Activated B cell treated with CpG ODN at 0.5 μM for 24 hours (primary cell): Measurements from ENCODE around the gene CATSPER2. TPM values are rescaled to one million over a fixed set of nuclear protein-coding genes. Genes with fewer than 3 reads are reported as not detected.
"Not testable (repeated sequence)": the region's sequence is repeated elsewhere in the genome, so short reads cannot be mapped to it uniquely, and the experiment has no call there.

Source experiments
- ATAC-seq: fragments of 200-7000 bp; cut with Tn5 transposase; one replicate; pipeline ENCODE4 v1.10.0; 2021; ENCODE audit warnings: low read depth, mild to moderate bottlenecking, moderate library complexity
- CTCF ChIA-PET: fragments of 350-600 bp; sonication (Branson Sonifier 250); formaldehyde crosslinking; loops from one replicate; lab custom pipeline; 2021; ENCODE audit warnings: antibody characterized with exemption; lab: Charles Lee
- POLR2A ChIA-PET: fragments of 350-600 bp; sonication (Branson Sonifier 250); formaldehyde crosslinking; loops from one replicate; lab custom pipeline; 2021; ENCODE audit warnings: antibody characterized with exemption; lab: Charles Lee
- DNase-seq: peaks from one replicate; pipeline ENCODE4 v3.0.0; 2022
- H3K27ac Mint-ChIP-seq: one replicate; pipeline ENCODE4 v1.8.0; 2020; ENCODE audit warnings: mixed read lengths
- H3K27me3 Mint-ChIP-seq: one replicate; pipeline ENCODE4 v1.8.0; 2021; ENCODE audit warnings: mixed read lengths
- H3K36me3 Mint-ChIP-seq: one replicate; pipeline ENCODE4 v1.8.0; 2021; ENCODE audit warnings: low read depth, mixed read lengths
- H3K4me1 Mint-ChIP-seq: one replicate; pipeline ENCODE4 v1.8.0; 2021; ENCODE audit warnings: mixed read lengths
- H3K4me3 Mint-ChIP-seq: one replicate; pipeline ENCODE4 v1.8.0; 2020; ENCODE audit warnings: mild to moderate bottlenecking, mixed read lengths
- H3K9me3 Mint-ChIP-seq: one replicate; pipeline ENCODE4 v1.8.0; 2020; ENCODE audit warnings: mixed read lengths
- intact Hi-C: fragments of 100-400 bp; cut with micrococcal nuclease; formaldehyde crosslinking; loops from one replicate; pipeline ENCODE4 v1.15.1; 2024
- total RNA-seq: library from RNA; stranded (reverse); gene quantifications from 2 replicates; pipeline ENCODE4 v1.2.3, GENCODE V29; 2022
- TF ChIP-seq, protein P1 (sequence below): fragments of 200-600 bp; IDR thresholded peaks from one replicate; pipeline ENCODE4 v1.8.0; 2022; ENCODE audit warnings: antibody characterized with exemption, mild to moderate bottlenecking

The CATSPER2 gene
- total RNA-seq, 1 donor from 2014 or later: 12.9 TPM

DNA sequence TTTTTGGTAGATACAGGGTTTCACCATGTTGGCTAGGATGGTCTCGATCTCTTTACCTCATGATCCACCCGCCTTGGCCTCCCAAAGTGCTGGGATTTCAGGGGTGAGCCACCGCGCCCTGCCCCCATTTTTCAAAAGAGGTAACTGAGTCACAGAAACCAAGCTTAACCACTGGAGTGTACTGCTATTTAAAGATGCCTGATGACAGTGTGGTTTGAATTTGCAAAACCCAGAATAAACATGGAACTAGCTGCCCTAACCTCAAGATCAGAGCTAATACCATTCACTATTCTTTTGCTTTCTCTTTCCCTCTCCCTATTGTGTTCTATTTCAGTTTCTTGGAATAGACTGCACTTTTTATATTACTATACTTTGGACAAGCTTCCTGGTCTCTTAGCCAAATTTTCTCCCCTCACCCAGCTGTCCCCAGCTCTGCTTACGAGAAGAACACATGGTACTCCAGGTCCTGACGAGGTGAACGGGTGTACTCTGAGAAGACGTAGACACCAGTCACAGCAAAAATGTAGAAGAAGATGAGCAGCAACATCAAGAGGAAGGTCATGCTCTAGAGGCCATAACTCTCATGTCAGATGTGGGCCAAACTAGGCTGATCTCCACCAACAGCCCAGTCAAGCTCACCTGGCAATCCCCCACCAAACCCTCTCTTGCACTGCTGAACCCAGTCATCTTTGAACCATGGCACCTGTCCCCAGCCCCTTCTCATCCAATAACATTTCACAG is 10.0 kb downstream of the CATSPER2 start:
- H3K9me3 Mint-ChIP-seq, H3K27me3 Mint-ChIP-seq, H3K4me1 Mint-ChIP-seq, intact Hi-C loops, H3K4me3 Mint-ChIP-seq, DNase-seq, H3K36me3 Mint-ChIP-seq, H3K27ac Mint-ChIP-seq, ATAC-seq: not testable (repeated sequence)
- CTCF ChIA-PET: interaction anchor here (0.6 kb wide), 1 partner anchor 740 kb away, joined by 3 read pairs; no protein-coding TSS in a partner anchor
- POLR2A ChIA-PET: interaction anchor here (0.6 kb wide), 1 partner anchor 1743 kb away, joined by 3 read pairs; no protein-coding TSS in a partner anchor

DNA sequence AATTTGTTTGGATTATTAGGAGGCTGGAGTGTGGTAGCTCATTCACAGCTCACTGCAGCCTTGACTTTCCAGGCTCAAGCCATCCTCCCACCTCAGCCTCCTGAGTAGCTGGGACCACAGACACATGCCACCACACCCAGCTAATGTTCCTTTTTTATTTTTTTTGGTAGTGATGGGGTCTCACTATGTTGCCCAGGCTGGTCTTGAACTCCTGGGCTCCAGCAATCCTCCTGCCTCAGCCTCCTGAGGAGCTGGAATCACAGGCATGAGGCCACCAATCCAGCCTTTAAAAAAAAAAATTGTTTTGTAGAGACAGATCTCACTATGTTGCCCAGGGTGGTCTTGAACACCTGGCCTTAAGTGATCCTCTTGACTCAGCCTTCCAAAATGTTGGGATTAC is 21.7 kb downstream of the CATSPER2 start:
- ATAC-seq, intact Hi-C loops, H3K9me3 Mint-ChIP-seq, H3K27me3 Mint-ChIP-seq, POLR2A ChIA-PET, H3K4me1 Mint-ChIP-seq, H3K36me3 Mint-ChIP-seq, DNase-seq, H3K27ac Mint-ChIP-seq, CTCF ChIA-PET, H3K4me3 Mint-ChIP-seq: not testable (repeated sequence)

- ChIA-PET CTCF (no interaction called here), POLR2A (interaction anchor here (0.6 kb wide), 1 partner anchor 16 kb away, joined by 3 read pairs; no protein-coding TSS in a partner anchor)
- intact Hi-C loops: no loop called here
- no peaks in the 10 kb centered on the region for H3K4me1 Mint-ChIP-seq
- H3K9me3 Mint-ChIP-seq: no peaks in the 10 kb centered on the region
- DNase-seq (no peak), ATAC-seq (no peak)
- no peak overlapping the region for H3K4me3 Mint-ChIP-seq
- no peaks in the 10 kb centered on the region for H3K36me3 Mint-ChIP-seq
- TF ChIP-seq, protein P1, sequence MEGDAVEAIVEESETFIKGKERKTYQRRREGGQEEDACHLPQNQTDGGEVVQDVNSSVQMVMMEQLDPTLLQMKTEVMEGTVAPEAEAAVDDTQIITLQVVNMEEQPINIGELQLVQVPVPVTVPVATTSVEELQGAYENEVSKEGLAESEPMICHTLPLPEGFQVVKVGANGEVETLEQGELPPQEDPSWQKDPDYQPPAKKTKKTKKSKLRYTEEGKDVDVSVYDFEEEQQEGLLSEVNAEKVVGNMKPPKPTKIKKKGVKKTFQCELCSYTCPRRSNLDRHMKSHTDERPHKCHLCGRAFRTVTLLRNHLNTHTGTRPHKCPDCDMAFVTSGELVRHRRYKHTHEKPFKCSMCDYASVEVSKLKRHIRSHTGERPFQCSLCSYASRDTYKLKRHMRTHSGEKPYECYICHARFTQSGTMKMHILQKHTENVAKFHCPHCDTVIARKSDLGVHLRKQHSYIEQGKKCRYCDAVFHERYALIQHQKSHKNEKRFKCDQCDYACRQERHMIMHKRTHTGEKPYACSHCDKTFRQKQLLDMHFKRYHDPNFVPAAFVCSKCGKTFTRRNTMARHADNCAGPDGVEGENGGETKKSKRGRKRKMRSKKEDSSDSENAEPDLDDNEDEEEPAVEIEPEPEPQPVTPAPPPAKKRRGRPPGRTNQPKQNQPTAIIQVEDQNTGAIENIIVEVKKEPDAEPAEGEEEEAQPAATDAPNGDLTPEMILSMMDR: no peak
- H3K27me3 Mint-ChIP-seq: peaks cover 7% of the 10 kb centered on the region
- no peak overlapping the region for H3K27ac Mint-ChIP-seq
These were observed 23.5 kb downstream of the CATSPER2 start for GRCh38 chr15:43625106-43625505.

DNA sequence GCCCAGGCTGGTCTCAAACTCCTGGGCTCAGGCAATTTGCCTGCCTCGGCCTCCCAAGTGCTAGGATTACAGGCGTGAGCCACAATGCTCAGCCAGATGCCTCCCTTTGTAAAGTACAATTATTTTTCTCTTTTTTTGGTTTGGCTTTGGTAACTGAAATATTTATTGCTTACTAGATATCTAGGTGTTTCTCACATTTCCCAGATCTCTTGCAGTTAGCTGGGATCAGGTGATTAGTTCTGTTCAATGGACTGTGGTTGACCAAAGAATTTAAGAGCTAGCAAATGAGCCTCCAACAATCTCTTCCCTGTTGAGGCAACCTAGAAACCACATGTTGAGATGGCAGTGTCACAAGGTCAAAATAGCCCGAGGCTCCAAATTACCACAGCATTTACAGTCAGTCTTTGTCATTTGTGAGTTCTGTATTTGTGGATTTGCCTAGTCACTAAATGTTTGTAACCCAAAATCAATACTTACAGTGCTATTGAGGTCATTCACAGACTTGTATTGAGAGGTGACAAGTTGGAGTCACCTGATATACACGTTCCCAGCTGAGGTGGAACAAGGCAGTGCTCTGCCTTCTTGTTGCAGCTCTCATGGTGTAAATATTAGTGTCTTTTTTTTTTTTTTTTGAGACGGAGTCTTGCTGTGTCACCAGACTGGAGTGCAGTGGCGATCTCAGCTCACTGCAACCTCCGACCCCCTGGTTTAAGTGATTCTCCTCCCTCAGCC is 26.4 kb downstream of the CATSPER2 start:
- H3K4me1 Mint-ChIP-seq, POLR2A ChIA-PET, H3K27ac Mint-ChIP-seq, H3K4me3 Mint-ChIP-seq, DNase-seq, intact Hi-C loops, H3K9me3 Mint-ChIP-seq, H3K36me3 Mint-ChIP-seq, CTCF ChIA-PET, ATAC-seq: not testable (repeated sequence)
- peaks cover 11% of the 10 kb centered on the region for H3K27me3 Mint-ChIP-seq

- H3K36me3 Mint-ChIP-seq, CTCF ChIA-PET, ATAC-seq, H3K27me3 Mint-ChIP-seq, H3K4me1 Mint-ChIP-seq, DNase-seq, H3K9me3 Mint-ChIP-seq, H3K4me3 Mint-ChIP-seq, H3K27ac Mint-ChIP-seq, intact Hi-C loops, POLR2A ChIA-PET: not testable (repeated sequence)
These were observed 29.9 kb downstream of the CATSPER2 start, which contains the start of gene STRC for GRCh38 chr15:43618700-43619099. Gene STRC, minus strand, starts transcription at chr15:43618800. Its CDS starts 78 bp downstream, at chr15:43618722.

DNA sequence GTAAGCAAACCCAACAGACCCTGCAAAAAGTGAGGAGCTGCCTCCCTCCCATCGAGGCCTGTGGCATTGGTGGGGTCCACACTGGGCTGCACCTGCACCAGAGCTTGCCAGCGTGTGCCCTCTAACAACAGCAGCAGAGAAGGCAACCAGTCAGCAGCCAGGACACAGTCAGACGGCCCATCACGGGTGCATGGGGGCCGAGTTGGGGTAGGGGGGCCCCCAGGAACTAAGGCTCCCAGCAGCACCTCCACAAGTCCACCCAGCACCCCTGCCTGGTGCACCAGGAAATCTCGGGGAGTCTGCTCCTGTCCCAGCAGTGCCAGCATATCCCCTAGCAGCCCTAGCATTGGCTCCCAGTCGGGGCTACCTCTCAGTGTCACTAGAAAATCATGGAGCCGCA is 30.9 kb downstream of the CATSPER2 start:
- intact Hi-C loops, DNase-seq, CTCF ChIA-PET, POLR2A ChIA-PET, H3K9me3 Mint-ChIP-seq, H3K4me3 Mint-ChIP-seq, H3K27me3 Mint-ChIP-seq, H3K4me1 Mint-ChIP-seq, H3K27ac Mint-ChIP-seq, ATAC-seq, H3K36me3 Mint-ChIP-seq: not testable (repeated sequence)

DNA sequence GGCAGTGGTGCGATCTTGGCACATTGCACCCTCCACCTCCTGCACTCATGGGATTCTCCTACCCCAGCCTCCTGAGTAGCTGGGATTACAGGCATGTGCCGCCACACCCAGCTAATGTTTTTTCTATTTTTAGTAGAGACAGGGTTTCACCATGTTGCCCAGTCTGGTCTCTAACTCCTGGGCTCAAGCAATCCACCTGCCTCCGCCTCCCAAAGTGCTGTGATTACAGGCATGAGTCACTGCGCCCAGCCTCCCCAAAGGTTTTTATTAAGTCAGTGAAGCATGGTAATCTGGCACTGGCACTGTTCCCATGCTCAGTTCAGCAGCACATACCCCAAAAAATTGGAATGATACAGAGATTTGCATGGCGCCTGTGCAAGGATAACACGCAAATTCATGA is 46.4 kb downstream of the CATSPER2 start:
- H3K27me3 Mint-ChIP-seq: peaks cover 26% of the 10 kb centered on the region
- H3K27ac Mint-ChIP-seq, DNase-seq, ATAC-seq, POLR2A ChIA-PET, H3K36me3 Mint-ChIP-seq, intact Hi-C loops, H3K4me3 Mint-ChIP-seq, CTCF ChIA-PET, H3K4me1 Mint-ChIP-seq, H3K9me3 Mint-ChIP-seq: not testable (repeated sequence)

DNA sequence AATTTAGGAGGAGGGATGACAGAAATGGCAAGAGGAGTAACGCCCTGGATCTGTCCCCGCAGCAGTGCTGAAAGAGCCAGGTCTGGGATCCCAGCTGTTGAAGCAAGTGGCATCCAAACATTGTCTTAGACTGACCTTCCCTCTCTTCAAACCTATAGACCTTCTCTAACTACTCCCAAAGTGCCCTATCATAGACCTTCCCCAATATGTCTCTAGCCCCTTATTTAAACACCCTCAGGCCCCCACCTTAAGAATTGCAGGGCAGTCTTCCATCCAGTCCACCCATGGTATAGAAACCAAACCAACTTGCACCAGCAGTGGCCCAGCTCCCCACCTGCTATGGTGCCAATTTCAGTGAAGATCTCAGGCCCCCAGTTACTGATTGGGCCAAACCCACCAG is 48.4 kb downstream of the CATSPER2 start:
- intact Hi-C loops, CTCF ChIA-PET, H3K4me1 Mint-ChIP-seq, ATAC-seq, POLR2A ChIA-PET, DNase-seq, H3K9me3 Mint-ChIP-seq, H3K36me3 Mint-ChIP-seq, H3K27ac Mint-ChIP-seq, H3K4me3 Mint-ChIP-seq: not testable (repeated sequence)
- peaks cover 30% of the 10 kb centered on the region for H3K27me3 Mint-ChIP-seq

DNA sequence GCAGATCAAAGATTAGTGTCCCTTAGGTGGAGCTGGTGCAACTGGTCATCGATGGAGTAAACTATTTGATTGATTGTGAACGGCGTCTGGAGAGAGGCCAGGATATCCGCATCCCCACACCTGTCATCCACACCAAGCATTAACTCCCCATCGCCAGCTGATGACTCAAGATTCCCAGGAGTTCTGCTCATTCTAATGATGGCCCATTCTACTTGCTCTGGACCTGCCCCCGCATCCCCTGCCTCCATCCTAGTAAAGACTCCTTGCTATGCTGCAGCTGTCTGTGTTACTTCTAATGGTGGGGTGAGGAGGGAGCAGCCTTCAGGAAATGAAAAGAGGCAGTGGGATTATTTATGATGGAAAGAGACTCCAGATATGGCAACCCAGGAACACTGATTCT is 49.5 kb downstream of the CATSPER2 start:
- intact Hi-C loops, H3K36me3 Mint-ChIP-seq, H3K9me3 Mint-ChIP-seq, ATAC-seq, POLR2A ChIA-PET, H3K27ac Mint-ChIP-seq, H3K4me1 Mint-ChIP-seq, DNase-seq, H3K4me3 Mint-ChIP-seq, CTCF ChIA-PET: not testable (repeated sequence)
- H3K27me3 Mint-ChIP-seq: peaks cover 27% of the 10 kb centered on the region

DNA sequence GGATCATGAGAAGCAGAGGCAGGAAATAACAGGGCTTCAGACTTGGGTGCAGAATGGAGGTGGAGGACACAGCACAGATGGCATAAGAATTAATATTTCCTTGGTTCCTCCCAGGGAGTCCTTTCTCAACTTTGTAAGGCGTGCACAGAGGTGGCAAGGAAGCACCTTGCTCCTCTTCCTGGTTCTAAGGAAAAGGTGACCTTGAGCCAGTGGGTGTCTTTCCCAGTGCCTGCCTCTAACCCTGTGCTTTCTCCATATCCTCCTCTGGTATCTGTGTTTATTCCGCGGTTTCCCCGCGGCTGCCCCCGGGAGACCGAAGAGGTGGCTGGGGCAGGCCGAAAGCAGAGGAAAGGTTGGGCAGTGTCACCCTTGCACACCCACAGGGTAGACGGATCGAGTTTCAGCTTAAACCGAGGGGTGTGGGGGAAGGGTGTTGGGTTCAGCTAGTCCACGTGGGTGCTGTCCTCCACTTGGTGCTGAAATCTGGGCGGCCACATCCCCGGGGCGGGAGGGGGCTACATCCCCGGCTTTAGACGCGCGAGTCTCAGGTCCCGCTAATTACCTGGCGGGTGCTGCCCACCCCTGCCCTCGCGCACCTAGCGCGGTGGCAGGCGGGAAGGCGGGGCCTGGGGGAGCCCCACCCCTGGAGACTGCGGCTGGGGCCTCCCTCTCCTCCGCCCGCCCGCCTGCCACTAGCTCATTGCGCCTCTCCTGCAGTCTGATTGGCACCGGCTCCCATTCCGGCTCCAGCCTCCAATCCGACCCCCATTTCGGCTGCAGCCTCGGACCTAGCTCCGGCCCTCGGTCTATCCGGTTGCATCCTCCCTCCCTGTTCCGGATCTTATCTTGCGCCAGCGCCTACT is 55.1 kb downstream of the CATSPER2 start, which contains the start of gene CKMT1B:
Gene CKMT1B, plus strand, starts transcription at position 700 of the 863 bp plus-strand sequence. CDS start 192 bp downstream, outside the sequence.
- H3K4me1 Mint-ChIP-seq, POLR2A ChIA-PET, intact Hi-C loops, H3K9me3 Mint-ChIP-seq, ATAC-seq, CTCF ChIA-PET, DNase-seq, H3K27me3 Mint-ChIP-seq, H3K36me3 Mint-ChIP-seq, H3K27ac Mint-ChIP-seq, H3K4me3 Mint-ChIP-seq: not testable (repeated sequence)
